ENCODE results near the gene HABP4. TPM values are rescaled to one million over a fixed set of nuclear protein-coding genes. Genes with fewer than 3 reads are reported as not detected.

HABP4 gene
- total RNA-seq, 2 donors from 2014 or later: 2.8 to 4.4 TPM

GRCh38 chr9:96489482-96489979 lies 39.6 kb downstream of the HABP4 start:
- Histone ChIP-seq H3K9ac (ENCODE audit: low read depth in 2 of 2, low read length in 2 of 2) (no peak overlapping the region), H3K27ac (no peak overlapping the region), H3K27me3 (no peaks in the 10 kb centered on the region), H3K4me3 (no peak overlapping the region), H3K36me3 (no peaks in the 10 kb centered on the region), H3K4me1 (no peaks in the 10 kb centered on the region), H3K9me3 (no peaks in the 10 kb centered on the region)
- intact Hi-C loops (cut with DNase I): no loop called here
- DNase-seq: no peak
- TF ChIP-seq CTCF (IDR thresholded peaks at IDR 0.05): no peak

GRCh38 chr9:96490534-96491078 lies 40.6 kb downstream of the HABP4 start:
- H3K27me3 ChIP-seq: no peaks in the 10 kb centered on the region
- no peak for DNase-seq
- H3K36me3 ChIP-seq: no peaks in the 10 kb centered on the region
- no peak for TF ChIP-seq CTCF (IDR thresholded peaks at IDR 0.05)
- no peaks in the 10 kb centered on the region for H3K9me3 ChIP-seq
- no peak overlapping the region for H3K4me3 ChIP-seq
- intact Hi-C loops (cut with DNase I): no loop called here
- H3K4me1 ChIP-seq: no peaks in the 10 kb centered on the region
- no peak overlapping the region for H3K27ac ChIP-seq
- H3K9ac ChIP-seq (ENCODE audit: low read depth in 2 of 2, low read length in 2 of 2): no peak overlapping the region

- no peaks in the 10 kb centered on the region for H3K36me3 ChIP-seq
- no peaks in the 10 kb centered on the region for H3K4me1 ChIP-seq
- H3K27me3 ChIP-seq: no peaks in the 10 kb centered on the region
- no peak overlapping the region for H3K4me3 ChIP-seq
- H3K9me3 ChIP-seq: no peaks in the 10 kb centered on the region
- no peak overlapping the region for H3K9ac ChIP-seq (ENCODE audit: low read depth in 2 of 2, low read length in 2 of 2)
- no peak overlapping the region for H3K27ac ChIP-seq
- no peak for DNase-seq
- intact Hi-C loops (cut with DNase I): no loop called here
- TF ChIP-seq CTCF (IDR thresholded peaks at IDR 0.05): no peak
Measured at GRCh38 chr9:96491079-96491879, 41.3 kb downstream of the HABP4 start.

- TF ChIP-seq CTCF (IDR thresholded peaks at IDR 0.05): no peak
Measured at GRCh38 chr9:96491880-96492525, 42.0 kb downstream of the HABP4 start.

GRCh38 chr9:96492993-96493531 lies 43.1 kb downstream of the HABP4 start:
- intact Hi-C loops (cut with DNase I): no loop called here
- TF ChIP-seq CTCF (IDR thresholded peaks at IDR 0.05): no peak
- H3K27me3 ChIP-seq: no peaks in the 10 kb centered on the region
- H3K9ac ChIP-seq (ENCODE audit: low read depth in 2 of 2, low read length in 2 of 2): no peak overlapping the region
- H3K27ac ChIP-seq: no peak overlapping the region
- no peak for DNase-seq
- no peaks in the 10 kb centered on the region for H3K9me3 ChIP-seq
- no peak overlapping the region for H3K4me3 ChIP-seq
- no peaks in the 10 kb centered on the region for H3K36me3 ChIP-seq
- no peaks in the 10 kb centered on the region for H3K4me1 ChIP-seq

More at GRCh38 chr9:96491880-96492525, 42.0 kb downstream of the HABP4 start:
- H3K4me1 ChIP-seq: no peaks in the 10 kb centered on the region
- H3K27ac ChIP-seq: no peak overlapping the region
- H3K36me3 ChIP-seq: no peaks in the 10 kb centered on the region
- no peak overlapping the region for H3K4me3 ChIP-seq
- intact Hi-C loops (cut with DNase I): no loop called here
- H3K9me3 ChIP-seq: no peaks in the 10 kb centered on the region
- H3K27me3 ChIP-seq: no peaks in the 10 kb centered on the region
- H3K9ac ChIP-seq (ENCODE audit: low read depth in 2 of 2, low read length in 2 of 2): no peak overlapping the region
- no peak for DNase-seq

Data from colonic mucosa (tissue), 4 donors.